MCF 10A (cell line): ENCODE results near the gene PSMD14. TPM values are rescaled to one million over a fixed set of nuclear protein-coding genes. Genes with fewer than 3 reads are reported as not detected.

ENCODE experiments used
- BruUV-seq: library from RNA; stranded (reverse); fragments of 400-500 nt; replicated peaks from 2 replicates; lab custom pipeline; 2021; lab: Mats Ljungman, UMichigan
- CTCF ChIA-PET: fragments of 300-600 bp; sonication (Branson Sonifier 250); formaldehyde crosslinking; extraction: SDS; loops from one replicate; lab custom pipeline; 2021; ENCODE audit warnings: antibody characterized with exemption, inconsistent platforms; lab: Yijun Ruan, JAX
- POLR2A ChIA-PET: fragments of 300-600, 350-650 bp; sonication (Branson Sonifier 250); formaldehyde crosslinking; extraction: SDS; loops from one replicate; lab custom pipeline; 2020; ENCODE audit warnings: antibody characterized with exemption, inconsistent platforms; lab: Yijun Ruan, JAX
- DNase-seq: peaks from one replicate; pipeline ENCODE4 v3.0.0-alpha.2; 2018; ENCODE audit not compliant: unreplicated experiment
- H3K27ac Mint-ChIP-seq: one replicate; pipeline ENCODE4 v1.8.0; 2022; ENCODE audit warnings: mild to moderate bottlenecking, low read depth, mixed read lengths; ENCODE audit not compliant: unreplicated experiment
- H3K27me3 Mint-ChIP-seq: one replicate; pipeline ENCODE4 v1.8.0; 2022; ENCODE audit warnings: mixed read lengths; ENCODE audit not compliant: insufficient read depth, unreplicated experiment
- H3K36me3 Mint-ChIP-seq: one replicate; pipeline ENCODE4 v1.8.0; 2022; ENCODE audit warnings: mild to moderate bottlenecking, moderate library complexity, mixed read lengths; ENCODE audit not compliant: insufficient read depth, unreplicated experiment
- H3K4me1 Mint-ChIP-seq: one replicate; pipeline ENCODE4 v1.8.0; 2022; ENCODE audit warnings: mixed read lengths; ENCODE audit not compliant: insufficient read depth, unreplicated experiment
- H3K4me3 Mint-ChIP-seq: one replicate; pipeline ENCODE4 v1.8.0; 2022; ENCODE audit warnings: mild to moderate bottlenecking, moderate library complexity, mixed read lengths; ENCODE audit not compliant: unreplicated experiment
- H3K9me3 Mint-ChIP-seq: one replicate; pipeline ENCODE4 v1.8.0; 2022; ENCODE audit warnings: mixed read lengths; ENCODE audit not compliant: unreplicated experiment
- intact Hi-C: fragments of 100-400 bp; cut with micrococcal nuclease; formaldehyde crosslinking; loops from 2 replicates; pipeline ENCODE4 v1.14.1; 2022
- total RNA-seq: library from RNA; stranded (reverse); gene quantifications from 2 replicates; pipeline ENCODE4 v1.2.3, GENCODE V29; 2022
- TF ChIP-seq, protein P1 (sequence below): fragments of 200-600 bp; IDR thresholded peaks from one replicate; pipeline ENCODE4 v1.8.0; 2022; ENCODE audit warnings: antibody characterized with exemption, mild to moderate bottlenecking; ENCODE audit not compliant: unreplicated experiment

Gene PSMD14
- total RNA-seq, 1 experiment from 2014 or later: 130 TPM

DNA sequence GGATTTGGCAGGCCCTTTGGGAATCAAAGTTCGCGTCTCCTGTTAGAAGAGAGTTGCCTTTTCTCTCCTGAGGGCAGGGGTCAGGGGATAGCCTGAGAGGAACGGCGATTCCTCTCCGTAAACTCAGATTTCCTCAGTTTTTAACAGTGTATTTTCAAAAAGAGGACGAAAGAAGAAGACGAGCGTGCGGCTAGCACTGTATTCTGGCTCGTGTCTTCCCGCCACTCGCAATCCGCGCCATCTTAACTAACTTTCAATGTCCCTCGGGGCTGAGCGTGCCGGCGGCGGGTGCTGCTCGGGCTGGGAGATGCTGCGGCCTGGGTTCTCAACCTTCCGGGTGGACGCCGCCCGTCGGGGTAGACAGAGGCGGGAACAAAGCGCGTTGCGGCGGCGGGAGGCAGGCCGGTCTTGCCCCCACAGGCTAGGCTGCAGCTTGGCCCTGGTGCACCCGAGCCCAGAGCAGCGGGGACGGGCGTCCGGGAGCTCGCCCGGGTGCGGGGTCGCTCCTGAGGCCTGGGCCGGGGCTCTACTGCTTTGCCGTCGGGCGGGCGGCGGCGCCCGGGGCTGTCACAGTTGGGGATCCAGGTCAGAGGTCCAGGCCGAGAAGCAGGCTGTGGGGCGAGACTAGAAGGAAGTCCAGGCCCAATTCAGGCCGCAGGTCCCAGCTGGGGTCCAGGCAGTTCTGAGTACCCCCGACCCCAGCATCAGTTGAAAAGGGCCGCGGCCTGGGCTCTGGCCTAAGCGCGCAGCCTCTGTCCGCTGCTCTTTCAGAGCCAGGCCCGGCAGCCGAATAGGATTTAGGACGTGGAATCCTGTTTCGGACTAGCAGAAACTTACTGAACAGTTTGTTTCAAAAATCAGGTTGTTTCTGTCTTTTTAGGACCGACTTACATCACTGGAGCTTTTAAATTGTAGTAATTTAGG, 119.7 kb downstream of the PSMD14 start:
- Mint-ChIP-seq H3K4me1 (no peaks in the 10 kb centered on the region), H3K9me3 (peaks cover 8% of the 10 kb centered on the region), H3K27ac (no peak overlapping the region), H3K36me3 (no peaks in the 10 kb centered on the region), H3K27me3 (no peaks in the 10 kb centered on the region), H3K4me3 (no peak overlapping the region)
- DNase-seq: no peak
- intact Hi-C loops: no loop called here
- POLR2A ChIA-PET: no interaction called here
- TF ChIP-seq, protein P1, sequence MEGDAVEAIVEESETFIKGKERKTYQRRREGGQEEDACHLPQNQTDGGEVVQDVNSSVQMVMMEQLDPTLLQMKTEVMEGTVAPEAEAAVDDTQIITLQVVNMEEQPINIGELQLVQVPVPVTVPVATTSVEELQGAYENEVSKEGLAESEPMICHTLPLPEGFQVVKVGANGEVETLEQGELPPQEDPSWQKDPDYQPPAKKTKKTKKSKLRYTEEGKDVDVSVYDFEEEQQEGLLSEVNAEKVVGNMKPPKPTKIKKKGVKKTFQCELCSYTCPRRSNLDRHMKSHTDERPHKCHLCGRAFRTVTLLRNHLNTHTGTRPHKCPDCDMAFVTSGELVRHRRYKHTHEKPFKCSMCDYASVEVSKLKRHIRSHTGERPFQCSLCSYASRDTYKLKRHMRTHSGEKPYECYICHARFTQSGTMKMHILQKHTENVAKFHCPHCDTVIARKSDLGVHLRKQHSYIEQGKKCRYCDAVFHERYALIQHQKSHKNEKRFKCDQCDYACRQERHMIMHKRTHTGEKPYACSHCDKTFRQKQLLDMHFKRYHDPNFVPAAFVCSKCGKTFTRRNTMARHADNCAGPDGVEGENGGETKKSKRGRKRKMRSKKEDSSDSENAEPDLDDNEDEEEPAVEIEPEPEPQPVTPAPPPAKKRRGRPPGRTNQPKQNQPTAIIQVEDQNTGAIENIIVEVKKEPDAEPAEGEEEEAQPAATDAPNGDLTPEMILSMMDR: no peak
- no TSS peak for BruUV-seq
- CTCF ChIA-PET: no interaction called here

DNA sequence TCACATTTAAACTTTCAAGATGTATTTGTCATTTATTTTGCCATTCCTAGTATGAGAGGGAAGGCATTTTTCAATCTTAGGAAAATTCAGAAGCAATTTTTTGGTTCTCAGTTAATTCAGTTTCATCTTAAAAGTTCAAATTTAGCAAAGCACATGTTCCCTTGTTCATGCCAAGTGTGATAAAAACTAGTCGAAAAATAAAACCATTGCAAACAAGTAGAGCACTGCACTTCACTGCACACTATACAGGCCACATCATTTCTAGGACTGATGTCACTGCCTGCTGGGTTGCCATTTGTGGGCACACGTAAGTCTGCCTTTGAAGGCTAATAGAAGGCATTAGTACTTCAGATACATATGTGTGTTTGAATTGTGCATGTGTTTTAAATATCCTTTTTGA, 122.2 kb downstream of the PSMD14 start:
- H3K36me3 Mint-ChIP-seq: no peaks in the 10 kb centered on the region
- H3K9me3 Mint-ChIP-seq: no peaks in the 10 kb centered on the region
- intact Hi-C loops: no loop called here
- no peak overlapping the region for H3K27ac Mint-ChIP-seq
- DNase-seq: no peak
- TF ChIP-seq, protein P1: no peak
- BruUV-seq: no TSS peak
- ChIA-PET POLR2A (no interaction called here), CTCF (no interaction called here)
- no peaks in the 10 kb centered on the region for H3K4me1 Mint-ChIP-seq
- no peaks in the 10 kb centered on the region for H3K27me3 Mint-ChIP-seq
- no peak overlapping the region for H3K4me3 Mint-ChIP-seq

DNA sequence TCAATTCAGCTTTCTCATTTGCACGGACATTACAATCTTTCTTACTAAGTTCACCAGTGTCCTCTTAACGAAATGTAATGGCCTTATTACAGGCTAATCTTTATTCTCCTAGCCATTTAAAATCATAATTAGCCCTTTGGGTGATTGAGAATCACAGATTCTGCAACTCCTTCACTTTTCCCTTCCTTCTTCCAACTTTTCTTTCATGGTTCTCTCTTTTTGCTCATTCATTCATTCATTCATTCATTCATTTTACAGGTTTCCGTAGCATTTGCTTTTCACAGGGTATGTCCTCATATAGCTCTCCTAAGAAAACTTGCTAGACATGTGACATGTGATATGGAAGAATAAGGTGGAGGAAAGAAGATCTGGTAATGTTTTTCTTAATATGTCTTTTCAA, 123.9 kb downstream of the PSMD14 start:
- Mint-ChIP-seq H3K27ac (no peak overlapping the region), H3K27me3 (no peaks in the 10 kb centered on the region), H3K4me1 (no peaks in the 10 kb centered on the region), H3K9me3 (no peaks in the 10 kb centered on the region), H3K4me3 (no peak overlapping the region), H3K36me3 (no peaks in the 10 kb centered on the region)
- TF ChIP-seq, protein P1: no peak
- ChIA-PET POLR2A (no interaction called here), CTCF (interaction anchor here (0.6 kb wide), 1 partner anchor 299 kb away, joined by 5 read pairs; no protein-coding TSS in a partner anchor)
- no peak for DNase-seq
- intact Hi-C loops: no loop called here
- BruUV-seq: no TSS peak

DNA sequence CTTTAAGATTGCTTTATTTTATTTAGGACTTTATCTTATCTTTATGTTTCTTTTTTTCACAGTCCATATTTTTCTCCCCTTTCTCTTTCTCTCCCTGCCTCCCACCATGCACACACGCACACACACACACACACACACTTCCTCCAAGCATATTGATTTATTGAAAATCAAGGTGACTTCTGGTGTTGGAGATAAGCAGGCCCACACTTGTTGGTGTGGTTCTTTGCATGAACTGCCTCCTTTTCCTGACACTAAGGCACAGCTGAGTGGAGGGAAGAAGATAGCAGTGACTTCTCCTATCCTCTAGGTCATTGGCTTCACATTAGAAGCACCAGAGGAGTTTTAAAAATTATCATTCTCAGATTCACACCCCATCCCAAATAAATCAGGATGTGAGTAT, 125.9 kb downstream of the PSMD14 start:
- CTCF ChIA-PET: no interaction called here
- Mint-ChIP-seq H3K36me3 (no peaks in the 10 kb centered on the region), H3K4me1 (no peaks in the 10 kb centered on the region), H3K4me3 (no peak overlapping the region), H3K27ac (no peak overlapping the region), H3K27me3 (no peaks in the 10 kb centered on the region), H3K9me3 (no peaks in the 10 kb centered on the region)
- TF ChIP-seq, protein P1: no peak
- no peak for DNase-seq
- intact Hi-C loops: no loop called here
- POLR2A ChIA-PET: no interaction called here
- no TSS peak for BruUV-seq
